IPS-15b (cell line): Measurements from ENCODE around the gene ESR1.

ENCODE experiments used
- H3K27me3 ChIP-seq: one replicate; pipeline ENCODE4 v1.6.1; 2013; ENCODE audit warnings: low read length; ENCODE audit not compliant: control insufficient read depth, insufficient read depth
- H3K36me3 ChIP-seq: one replicate; pipeline ENCODE4 v1.6.1; 2013; ENCODE audit warnings: low read length; ENCODE audit not compliant: control insufficient read depth, insufficient read depth
- H3K4me1 ChIP-seq: one replicate; pipeline ENCODE4 v1.6.1; 2013; ENCODE audit warnings: mild to moderate bottlenecking, low read length; ENCODE audit not compliant: control insufficient read depth, insufficient read depth
- H3K4me3 ChIP-seq: one replicate; pipeline ENCODE4 v1.5.1; 2013; ENCODE audit warnings: low read depth, low read length
- H3K9ac ChIP-seq: one replicate; pipeline ENCODE4 v1.6.1; 2013; ENCODE audit warnings: low read depth, mild to moderate bottlenecking, low read length
- H3K9me3 ChIP-seq: one replicate; pipeline ENCODE4 v1.6.1; 2013; ENCODE audit warnings: mild to moderate bottlenecking, low read length; ENCODE audit not compliant: control insufficient read depth, insufficient read depth

The ESR1 gene

DNA sequence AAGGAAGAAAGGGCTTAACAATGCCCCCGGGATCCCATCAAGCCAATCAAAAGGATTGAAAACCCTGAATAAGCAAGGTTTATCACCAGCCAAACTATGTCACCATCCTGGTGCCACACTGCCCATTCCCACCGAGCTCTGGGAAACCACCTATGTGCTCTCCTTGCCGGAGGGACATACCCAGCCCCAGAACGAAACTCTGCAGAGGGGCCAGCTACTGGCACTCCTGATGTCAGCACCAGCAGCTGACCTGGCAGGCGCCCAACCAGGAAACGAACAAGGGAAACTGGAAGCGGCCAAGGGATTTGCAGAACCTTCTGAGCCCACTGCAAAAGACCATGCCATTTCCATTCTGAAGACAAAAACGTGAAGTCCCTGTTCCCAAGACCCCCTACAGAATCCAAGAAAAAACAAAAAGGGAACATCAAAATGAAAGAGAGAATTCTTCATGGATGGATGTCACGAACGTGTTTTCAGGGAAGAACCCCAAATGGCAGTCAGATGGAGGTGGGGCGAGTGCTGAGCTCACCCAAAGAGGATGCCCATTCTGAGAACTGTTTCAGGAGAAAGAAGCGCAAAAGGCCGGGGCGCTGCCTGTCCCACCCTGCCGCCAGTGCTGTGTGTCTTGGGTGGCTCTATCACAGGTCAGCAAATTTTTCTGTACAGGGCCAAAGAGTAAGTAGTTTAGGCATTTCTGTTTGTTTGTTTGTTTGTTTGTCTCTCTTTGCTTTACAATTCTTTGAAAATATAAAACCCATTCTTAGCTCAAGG, 305.2 kb downstream of the ESR1 start:
- Histone ChIP-seq H3K36me3 (no peaks in the 10 kb centered on the region), H3K9me3 (no peaks in the 10 kb centered on the region), H3K4me1 (no peaks in the 10 kb centered on the region), H3K4me3 (no peak overlapping the region), H3K27me3 (no peaks in the 10 kb centered on the region), H3K9ac (no peak overlapping the region)

DNA sequence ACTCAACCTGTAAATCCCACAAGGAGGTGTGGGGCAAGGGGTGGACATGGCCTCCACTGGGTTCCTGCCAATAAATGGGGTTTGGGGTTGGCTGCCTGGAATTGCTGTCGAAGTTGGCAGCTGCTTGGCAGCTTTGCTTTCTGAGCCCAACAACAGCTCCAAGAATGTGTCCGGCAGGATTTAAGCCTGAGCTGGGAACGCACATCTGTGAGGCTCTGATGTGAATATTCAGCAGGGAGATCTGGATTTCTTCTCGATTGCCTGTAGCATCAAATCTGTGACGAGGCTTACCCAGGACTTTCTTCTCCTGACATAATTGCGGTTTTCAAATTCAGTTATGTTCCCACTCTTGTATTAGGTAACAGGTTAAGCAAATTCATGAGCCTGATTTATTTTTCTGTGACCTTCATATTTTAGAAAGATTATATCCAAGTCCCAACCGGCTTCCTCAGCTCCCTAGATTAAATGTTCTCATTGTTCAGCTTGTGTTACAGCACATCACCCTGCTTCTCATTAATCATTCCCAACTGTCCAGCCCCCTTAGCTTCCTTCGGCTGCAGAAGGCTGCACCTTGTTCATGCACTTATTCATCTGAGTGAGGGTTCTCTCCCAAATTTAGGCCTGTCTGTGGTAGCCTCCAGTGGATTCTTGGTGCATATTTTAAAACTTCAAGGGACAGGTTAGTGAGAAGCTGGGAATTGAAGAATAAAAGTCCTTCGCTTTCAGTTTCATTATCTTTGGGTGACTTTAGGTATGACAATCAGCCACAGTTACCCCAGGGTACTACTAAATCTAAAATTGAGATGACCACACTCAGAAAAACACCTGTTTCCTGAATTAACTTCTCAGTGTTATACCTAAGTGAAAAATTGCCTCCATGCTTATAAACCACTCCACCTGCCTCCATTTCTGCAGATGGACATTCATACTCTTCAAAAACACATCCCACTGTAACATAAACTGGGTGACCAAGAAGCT, 310.0 kb downstream of the ESR1 start:
- no peaks in the 10 kb centered on the region for H3K27me3 ChIP-seq
- no peaks in the 10 kb centered on the region for H3K36me3 ChIP-seq
- no peak overlapping the region for H3K9ac ChIP-seq

DNA sequence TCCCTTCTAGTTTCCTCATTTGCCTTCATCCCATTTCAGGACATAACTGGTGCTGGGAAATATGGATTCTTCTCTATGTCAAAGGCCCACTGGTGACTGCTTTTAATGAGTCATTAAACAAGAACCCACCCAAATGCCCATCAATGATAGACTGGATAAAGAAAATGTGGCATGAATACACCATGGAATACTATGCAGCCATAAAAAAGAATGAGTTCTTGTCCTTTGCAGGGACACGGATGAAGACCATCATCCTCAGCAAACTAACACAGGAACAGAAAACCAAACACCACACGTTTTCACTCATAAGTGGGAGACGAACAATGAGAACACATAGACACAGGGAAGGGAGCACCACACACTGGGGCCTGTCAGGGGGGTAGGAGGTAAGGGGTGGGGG, 310.7 kb downstream of the ESR1 start:
- no peak overlapping the region for H3K4me3 ChIP-seq
- no peaks in the 10 kb centered on the region for H3K27me3 ChIP-seq
- no peaks in the 10 kb centered on the region for H3K9me3 ChIP-seq
- no peaks in the 10 kb centered on the region for H3K36me3 ChIP-seq
- H3K9ac ChIP-seq = no peak overlapping the region
- H3K4me1 ChIP-seq = no peaks in the 10 kb centered on the region

More for the DNA sequence above, 310.0 kb downstream of the ESR1 start:
- Histone ChIP-seq H3K4me1 (no peaks in the 10 kb centered on the region), H3K4me3 (no peak overlapping the region), H3K9me3 (no peaks in the 10 kb centered on the region)

DNA sequence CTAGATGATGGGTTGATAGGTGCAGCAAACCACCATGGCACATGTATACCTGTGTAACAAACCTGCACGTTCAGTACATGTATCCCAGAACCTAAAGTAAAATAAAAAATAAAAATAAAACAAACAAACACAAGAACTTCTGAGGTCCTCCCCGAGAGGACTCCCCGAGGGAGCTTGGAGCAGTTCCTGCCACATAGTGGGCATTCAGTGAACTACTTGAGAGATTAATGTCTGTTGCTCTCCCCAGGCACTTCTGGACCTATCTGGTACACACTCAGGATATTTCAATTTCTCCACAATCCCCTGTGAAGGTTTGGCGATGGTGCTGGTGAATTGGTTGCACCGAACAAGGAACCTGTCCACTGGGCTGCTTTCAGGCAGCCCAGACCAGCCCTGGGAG, 311.2 kb downstream of the ESR1 start:
- H3K4me1 ChIP-seq = no peaks in the 10 kb centered on the region
- H3K9ac ChIP-seq = no peak overlapping the region
- no peaks in the 10 kb centered on the region for H3K36me3 ChIP-seq
- no peaks in the 10 kb centered on the region for H3K27me3 ChIP-seq
- H3K9me3 ChIP-seq = no peaks in the 10 kb centered on the region
- no peak overlapping the region for H3K4me3 ChIP-seq

DNA sequence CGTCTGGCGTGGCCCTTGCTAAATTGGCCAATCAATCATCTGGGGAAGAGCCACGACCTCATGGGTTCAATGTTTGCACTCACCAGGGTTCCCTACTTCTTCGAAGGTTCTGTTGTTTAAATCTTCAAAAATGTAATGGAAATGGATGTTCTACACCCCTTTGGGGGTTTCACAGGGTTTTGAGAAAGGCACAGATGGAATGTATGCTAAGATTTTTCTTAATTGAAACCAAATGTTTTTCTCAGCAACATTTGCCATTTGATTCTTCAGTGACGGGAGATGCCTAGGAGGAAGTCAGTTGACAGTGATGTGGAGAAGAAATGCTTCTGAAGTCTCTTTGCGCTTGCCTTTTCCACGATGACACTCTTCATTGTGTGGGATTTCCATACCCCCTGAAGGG, 312.3 kb downstream of the ESR1 start:
- Histone ChIP-seq H3K36me3 (no peaks in the 10 kb centered on the region), H3K9me3 (no peaks in the 10 kb centered on the region), H3K4me3 (no peak overlapping the region), H3K4me1 (no peaks in the 10 kb centered on the region), H3K27me3 (no peaks in the 10 kb centered on the region), H3K9ac (no peak overlapping the region)

DNA sequence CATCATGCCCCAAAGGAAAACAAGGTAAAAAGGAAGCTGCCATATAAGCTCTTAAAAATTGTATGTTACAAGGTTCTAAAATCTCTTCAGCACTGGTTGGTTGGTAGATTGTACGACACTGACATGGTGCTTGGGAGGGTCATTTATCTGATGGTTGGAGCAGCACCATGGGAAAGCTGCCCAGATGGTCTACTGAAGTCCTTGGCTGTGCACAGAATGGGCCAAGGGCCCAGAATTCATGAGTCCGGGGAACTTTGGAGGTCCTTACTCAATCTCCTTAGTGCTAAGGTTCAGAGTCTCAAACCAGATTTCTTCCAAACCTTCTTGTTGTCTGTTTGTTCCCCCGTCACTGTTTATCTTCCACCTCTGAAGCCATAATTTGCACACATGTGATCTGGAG, 314.4 kb downstream of the ESR1 start:
- H3K9ac ChIP-seq = no peak overlapping the region
- no peaks in the 10 kb centered on the region for H3K27me3 ChIP-seq
- no peaks in the 10 kb centered on the region for H3K36me3 ChIP-seq
- no peak overlapping the region for H3K4me3 ChIP-seq
- no peaks in the 10 kb centered on the region for H3K9me3 ChIP-seq
- H3K4me1 ChIP-seq = no peaks in the 10 kb centered on the region

DNA sequence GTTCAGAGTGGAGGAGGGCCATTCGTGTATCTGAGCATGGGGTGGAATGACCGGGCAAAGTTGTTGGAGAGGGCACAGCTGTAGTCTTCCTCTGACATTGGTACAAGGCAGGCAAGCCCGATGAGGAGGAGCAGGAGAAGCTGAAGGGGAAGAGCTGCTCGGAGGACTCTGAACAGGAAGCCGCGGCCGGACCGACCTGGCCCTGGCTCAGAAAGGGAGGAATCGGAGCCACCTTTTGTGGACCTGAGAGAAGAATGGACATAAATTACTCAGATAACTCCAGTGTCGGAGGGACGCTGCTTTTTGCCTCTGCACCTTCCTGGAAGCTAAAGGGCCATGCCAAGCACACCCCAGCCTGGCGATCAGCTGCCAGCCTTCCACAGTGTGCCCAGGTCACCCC, 315.0 kb downstream of the ESR1 start:
- Histone ChIP-seq H3K36me3 (no peaks in the 10 kb centered on the region), H3K4me1 (no peaks in the 10 kb centered on the region), H3K9ac (no peak overlapping the region), H3K4me3 (no peak overlapping the region), H3K27me3 (no peaks in the 10 kb centered on the region), H3K9me3 (no peaks in the 10 kb centered on the region)

DNA sequence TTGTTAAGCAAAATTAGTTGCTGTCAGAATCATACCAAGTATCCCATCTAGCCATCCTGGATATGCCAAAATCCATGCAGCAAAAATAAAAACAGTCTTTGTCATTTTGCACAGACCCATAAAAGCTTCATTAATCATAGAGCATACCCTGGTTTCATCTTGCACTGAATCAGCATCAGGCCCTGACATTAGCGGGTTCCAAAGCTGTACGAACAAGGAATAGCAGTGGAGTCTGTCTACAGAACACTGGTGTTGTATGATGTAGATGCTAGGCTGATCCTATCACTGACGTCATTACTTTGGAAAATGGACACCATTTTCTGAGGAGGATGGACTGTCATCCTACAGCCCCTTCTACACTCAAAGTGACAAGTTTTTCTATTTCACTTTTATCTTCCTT, 315.6 kb downstream of the ESR1 start:
- Histone ChIP-seq H3K9me3 (no peaks in the 10 kb centered on the region), H3K27me3 (no peaks in the 10 kb centered on the region), H3K9ac (no peak overlapping the region), H3K4me1 (no peaks in the 10 kb centered on the region), H3K36me3 (no peaks in the 10 kb centered on the region), H3K4me3 (no peak overlapping the region)

DNA sequence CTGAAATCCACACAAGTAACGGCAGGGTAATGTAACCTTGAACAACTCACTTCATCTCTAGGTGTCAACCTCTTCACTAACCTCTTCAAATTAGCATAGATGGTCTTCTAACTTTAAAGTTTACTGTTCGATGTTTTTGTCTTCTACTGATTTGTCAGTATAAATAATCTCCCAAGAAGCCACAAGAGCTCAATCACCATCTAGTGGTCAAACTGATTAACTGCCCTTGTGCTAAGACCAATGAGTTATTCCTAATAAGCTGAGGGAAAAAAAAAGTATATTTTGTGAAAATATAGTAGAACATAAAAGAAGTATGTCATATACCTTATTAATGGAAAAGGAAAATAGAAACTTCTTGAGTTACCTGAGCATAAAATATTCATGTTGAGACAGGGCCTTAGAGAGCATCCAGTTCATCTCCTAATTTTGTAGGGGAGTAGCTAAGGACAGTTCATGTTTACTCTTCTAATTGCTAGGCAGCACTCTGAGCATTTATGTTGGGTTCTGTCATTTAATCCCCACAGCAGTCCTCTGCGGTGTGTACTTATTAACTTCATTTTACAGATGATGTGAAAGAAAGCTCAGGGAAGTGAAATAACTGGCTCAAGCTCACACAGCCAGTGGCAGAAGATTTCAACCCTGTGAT, 317.1 kb downstream of the ESR1 start:
- Histone ChIP-seq H3K9ac (no peak overlapping the region), H3K9me3 (no peaks in the 10 kb centered on the region), H3K4me1 (no peaks in the 10 kb centered on the region), H3K36me3 (no peaks in the 10 kb centered on the region), H3K4me3 (no peak overlapping the region), H3K27me3 (no peaks in the 10 kb centered on the region)

DNA sequence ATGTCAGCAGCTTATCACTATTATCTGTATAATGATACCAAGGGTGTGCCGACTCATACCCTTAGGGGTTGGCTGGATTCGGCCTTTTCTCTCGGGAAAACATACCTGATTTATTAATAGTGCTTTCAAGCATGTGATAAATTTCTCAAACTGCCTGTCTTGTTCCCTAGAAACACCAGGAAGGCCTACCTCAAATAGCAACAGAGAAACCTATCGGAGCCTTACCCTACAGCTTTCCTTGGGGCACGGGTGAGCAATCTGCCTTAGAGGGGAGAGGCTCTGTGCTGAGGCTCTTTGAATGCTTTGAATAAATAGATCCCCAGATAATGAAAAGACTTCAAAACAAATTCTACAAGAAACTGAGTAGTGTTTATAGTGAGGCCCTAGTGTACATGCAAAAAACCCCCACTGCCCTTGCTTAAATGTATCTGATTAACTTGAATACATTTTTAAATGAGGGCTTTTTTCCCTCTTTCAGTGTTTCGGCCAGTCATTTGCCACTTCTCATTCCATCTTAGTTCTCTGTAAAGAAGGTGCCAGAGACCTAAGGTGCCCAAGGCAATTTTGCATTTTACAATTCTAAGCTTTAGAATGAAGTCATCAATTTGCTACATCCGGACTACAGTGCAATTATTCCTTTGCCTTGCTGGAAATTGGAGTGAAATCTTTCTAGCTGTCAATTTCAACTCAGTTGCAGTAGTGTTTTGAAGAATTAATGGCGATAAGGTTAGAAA, 320.1 kb downstream of the ESR1 start:
- Histone ChIP-seq H3K36me3 (no peaks in the 10 kb centered on the region), H3K9me3 (no peaks in the 10 kb centered on the region), H3K4me1 (no peaks in the 10 kb centered on the region), H3K27me3 (no peaks in the 10 kb centered on the region), H3K9ac (no peak overlapping the region), H3K4me3 (no peak overlapping the region)

DNA sequence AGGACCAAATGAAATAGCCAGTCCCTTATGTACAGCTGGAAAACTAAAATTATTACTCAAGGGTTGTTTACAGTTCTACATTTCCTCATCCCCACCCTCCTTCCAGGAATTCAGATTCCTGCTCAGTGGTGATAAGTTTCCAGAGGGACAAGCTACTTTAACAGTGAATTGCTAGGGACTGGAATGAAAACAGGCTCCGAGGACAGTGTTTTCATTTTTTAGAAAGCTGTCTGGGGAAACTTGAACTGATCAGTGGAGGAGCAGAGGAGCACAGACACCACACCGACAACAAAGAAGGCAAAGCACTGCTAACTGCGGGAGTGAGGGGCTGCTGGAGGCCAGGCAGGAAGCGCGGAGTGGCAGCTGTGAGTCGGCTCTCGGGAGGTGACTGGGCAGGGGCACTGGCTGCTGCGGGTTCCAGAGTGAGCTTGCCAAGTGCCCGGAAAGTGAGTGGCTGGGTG, 322.2 kb downstream of the ESR1 start:
- no peak overlapping the region for H3K4me3 ChIP-seq
- H3K27me3 ChIP-seq = no peaks in the 10 kb centered on the region
- H3K9ac ChIP-seq = no peak overlapping the region
- H3K36me3 ChIP-seq = no peaks in the 10 kb centered on the region
- no peaks in the 10 kb centered on the region for H3K4me1 ChIP-seq
- no peaks in the 10 kb centered on the region for H3K9me3 ChIP-seq
